SK-N-SH (cell line): ENCODE data around the gene WWOX. TPM values are rescaled to one million over a fixed set of nuclear protein-coding genes. Genes with fewer than 3 reads are reported as not detected.

Source experiments
- CTCF ChIA-PET: fragments of 300-600, 350-600 bp; formaldehyde crosslinking; extraction: SDS; loops from one replicate; lab custom pipeline; 2021; lab: Yijun Ruan, JAX
- POLR2A ChIA-PET: fragments of 350-600 bp; sonication (Branson Sonifier 250); formaldehyde crosslinking; extraction: SDS; loops from one replicate; lab custom pipeline; 2020; ENCODE audit warnings: antibody characterized with exemption, inconsistent platforms; lab: Yijun Ruan, JAX
- DNase-seq: peaks from one replicate; pipeline ENCODE4 v3.0.0; 2012
- H2AFZ ChIP-seq: fragments of 200-600 bp; sonication (generic); 2 replicates; pipeline ENCODE4 v1.8.1; 2016; ENCODE audit warnings: antibody characterized with exemption, mild to moderate bottlenecking, low read depth
- H3F3A ChIP-seq: fragments of 200-600 bp; sonication (generic); replicated peaks from 2 replicates; pipeline ENCODE3; 2016; ENCODE audit warnings: antibody characterized with exemption, mild to moderate bottlenecking; ENCODE audit not compliant: insufficient read depth
- H3K27ac ChIP-seq, 2 experiments: fragments of 200-500 bp in 1 of 2; fragments of 200-600 bp in 1 of 2; sonication (Bioruptor generic) in 1 of 2; sonication (generic), shearing (Covaris generic) in 1 of 2; 2 replicates each; pipeline versions ENCODE4 v1.5.1 to v1.6.1; 2014 to 2016; ENCODE audit warnings: low read depth in 2 of 2, inconsistent platforms in 1 of 2, low read length in 1 of 2, mild to moderate bottlenecking in 1 of 2, mixed read lengths in 1 of 2
- H3K27me3 ChIP-seq: fragments of 200-600 bp; sonication (generic), shearing (Covaris generic); 2 replicates; pipeline ENCODE4 v1.6.1; 2016; ENCODE audit warnings: mixed run types; ENCODE audit not compliant: insufficient read depth
- H3K36me3 ChIP-seq, 2 experiments: fragments of 200-500 bp in 1 of 2; fragments of 200-600 bp in 1 of 2; sonication (Bioruptor generic) in 1 of 2; sonication (generic) in 1 of 2; replicated peaks in 1 of 2; 2 replicates each; pipeline versions ENCODE3 to v1.5.1; 2014 to 2016; ENCODE audit warnings: low read length in 1 of 2, mild to moderate bottlenecking in 1 of 2; ENCODE audit not compliant: insufficient read depth in 2 of 2, control insufficient read depth in 1 of 2
- H3K4me1 ChIP-seq, 2 experiments: fragments of 200-500 bp in 1 of 2; fragments of 200-600 bp in 1 of 2; sonication (Bioruptor generic) in 1 of 2; sonication (generic), shearing (Covaris generic) in 1 of 2; 2 replicates each; pipeline versions ENCODE4 v1.5.1 to v1.6.1; 2014 to 2016; ENCODE audit warnings: low read depth in 1 of 2, low read length in 1 of 2, mixed run types in 1 of 2; ENCODE audit not compliant: insufficient read depth in 2 of 2, control insufficient read depth in 1 of 2
- H3K4me2 ChIP-seq: fragments of 200-600 bp; sonication (generic), shearing (Covaris generic); 2 replicates; pipeline ENCODE4 v1.6.1; 2017; ENCODE audit warnings: mixed run types
- H3K4me3 ChIP-seq, 2 experiments: fragments of 200-500 bp in 1 of 2; fragments of 200-600 bp in 1 of 2; sonication (Bioruptor generic) in 1 of 2; sonication (generic), shearing (Covaris generic) in 1 of 2; 2 replicates each; pipeline versions ENCODE4 v1.5.1 to v1.8.1; 2014 to 2016; ENCODE audit warnings: low read depth in 2 of 2, inconsistent platforms in 1 of 2, low read length in 1 of 2, mild to moderate bottlenecking in 1 of 2, mixed read lengths in 1 of 2, moderate library complexity in 1 of 2
- H3K79me2 ChIP-seq: fragments of 200-600 bp; sonication (generic); 2 replicates; pipeline ENCODE4 v1.8.1; 2017; ENCODE audit warnings: mild to moderate bottlenecking; ENCODE audit not compliant: insufficient read depth
- H3K9ac ChIP-seq: fragments of 200-600 bp; sonication (generic); 2 replicates; pipeline ENCODE4 v1.6.1; 2017; ENCODE audit warnings: mixed run types
- H3K9me2 ChIP-seq: fragments of 200-600 bp; sonication (generic); 2 replicates; pipeline ENCODE4 v1.6.1; 2017; ENCODE audit warnings: mixed run types
- H3K9me3 ChIP-seq: fragments of 200-600 bp; sonication (generic); 2 replicates; pipeline ENCODE4 v1.6.1; 2017; ENCODE audit warnings: mixed run types, mild to moderate bottlenecking, moderate library complexity
- H4K20me1 ChIP-seq: fragments of 200-600 bp; sonication (generic); 2 replicates; pipeline ENCODE4 v1.6.1; 2017; ENCODE audit warnings: mild to moderate bottlenecking, mixed run types; ENCODE audit not compliant: insufficient read depth
- CHD2 ChIP-seq: fragments of 150-350 bp; IDR thresholded peaks from 2 replicates; pipeline ENCODE4 v1.6.1; 2018; ENCODE audit warnings: low read length; ENCODE audit not compliant: partially characterized antibody
- CTCF ChIP-seq: fragments of 200-600 bp; sonication (generic); IDR thresholded peaks from 2 replicates; pipeline ENCODE4 v1.6.1; 2017; ENCODE audit warnings: antibody characterized with exemption, mild to moderate bottlenecking, moderate library complexity
- ELF1 ChIP-seq: IDR thresholded peaks from 2 replicates; pipeline ENCODE4 v1.4.0; 2012
- EP300 ChIP-seq, 2 experiments: IDR thresholded peaks; 2 replicates each; pipeline versions ENCODE4 v1.4.0 to v1.6.1; 2012; ENCODE audit warnings: borderline replicate concordance in 1 of 2, low read depth in 1 of 2, low read length in 1 of 2
- GATA2 ChIP-seq: sonication (generic); formaldehyde crosslinking; IDR thresholded peaks from 2 replicates; pipeline ENCODE4 v1.5.0; 2020; ENCODE audit warnings: mild to moderate bottlenecking, missing genetic modification reagents
- IRF3 ChIP-seq: fragments of 150-350 bp; IDR thresholded peaks from 2 replicates; pipeline ENCODE4 v1.6.1; 2016; ENCODE audit warnings: mild to moderate bottlenecking, low read depth, low read length
- JUND ChIP-seq: IDR thresholded peaks from 2 replicates; pipeline ENCODE4 v1.4.0; 2012
- MAX ChIP-seq: IDR thresholded peaks from 2 replicates; pipeline ENCODE4 v1.4.0; 2012; ENCODE audit warnings: low read depth
- MEF2A ChIP-seq: IDR thresholded peaks from 2 replicates; pipeline ENCODE4 v1.4.0; 2012; ENCODE audit warnings: low read depth, borderline replicate concordance
- MXI1 ChIP-seq: IDR thresholded peaks from 2 replicates; pipeline ENCODE4 v1.6.1; 2012; ENCODE audit warnings: mild to moderate bottlenecking, low read depth, low read length, improper control_type of control experiment
- NFIC ChIP-seq: IDR thresholded peaks from 2 replicates; pipeline ENCODE4 v1.4.0; 2012; ENCODE audit warnings: borderline replicate concordance
- NRF1 ChIP-seq: IDR thresholded peaks from 2 replicates; pipeline ENCODE4 v1.6.1; 2012; ENCODE audit warnings: low read depth, mild to moderate bottlenecking, low read length
- PBX3 ChIP-seq: IDR thresholded peaks from 2 replicates; pipeline ENCODE4; 2012
- POLR2AphosphoS5 ChIP-seq: IDR thresholded peaks from 2 replicates; pipeline ENCODE4 v1.6.1; 2012; ENCODE audit warnings: low read depth, low read length
- RCOR1 ChIP-seq: fragments of 150-350 bp; IDR thresholded peaks from 2 replicates; pipeline ENCODE4 v1.6.1; 2017; ENCODE audit warnings: antibody characterized with exemption, low read length
- SIN3A ChIP-seq: IDR thresholded peaks from 2 replicates; pipeline ENCODE4 v1.6.1; 2012; ENCODE audit warnings: low read depth, mild to moderate bottlenecking, low read length, moderate library complexity, borderline replicate concordance
- SMC3 ChIP-seq: IDR thresholded peaks from 2 replicates; pipeline ENCODE4 v1.6.1; 2012; ENCODE audit warnings: low read depth, low read length, improper control_type of control experiment
- TAF1 ChIP-seq: IDR thresholded peaks from 2 replicates; pipeline ENCODE4 v1.6.1; 2012; ENCODE audit warnings: low read depth, mild to moderate bottlenecking, low read length, moderate library complexity, borderline replicate concordance
- TCF12 ChIP-seq: IDR thresholded peaks from 2 replicates; pipeline ENCODE4 v1.4.0; 2012
- TEAD4 ChIP-seq: IDR thresholded peaks from 2 replicates; pipeline ENCODE4 v1.4.0; 2012; ENCODE audit warnings: mild to moderate bottlenecking, borderline replicate concordance; ENCODE audit not compliant: insufficient read depth
- USF1 ChIP-seq: IDR thresholded peaks from 2 replicates; pipeline ENCODE4 v1.4.0; 2012; ENCODE audit warnings: low read depth, borderline replicate concordance
- WGBS: methylation state at CpG from one replicate; pipeline ENCODE4 v1.1.6; 2017; ENCODE audit warnings: low lambda C conversion rate; 5-methylcytosine and 5-hydroxymethylcytosine counted together
- polyA plus RNA-seq, 3 experiments: library from polyadenylated mRNA; depleted of rRNA; stranded (reverse); fragments of >200 nt; gene quantifications; 2 replicates each; pipeline ENCODE4 v1.2.3, GENCODE V29; 2012

Gene WWOX
- polyA plus RNA-seq, 1 of the 3 experiments (the other 2 are of a cell fraction): 10.8 TPM

GRCh38 chr16:78895681-78896080, 796.2 kb downstream of the WWOX start:
- H3K4me2 ChIP-seq: no peak overlapping the region
- no peaks in the 10 kb centered on the region for H3K36me3 ChIP-seq
- no peaks in the 10 kb centered on the region for H3K4me1 ChIP-seq
- POLR2A ChIA-PET: no interaction called here
- H3K9me3 ChIP-seq: peaks cover 6% of the 10 kb centered on the region
- H3K9me2 ChIP-seq: no peaks in the 10 kb centered on the region
- H4K20me1 ChIP-seq: no peaks in the 10 kb centered on the region
- H3K27me3 ChIP-seq: no peaks in the 10 kb centered on the region
- no peak for DNase-seq
- no peaks in the 10 kb centered on the region for H3K79me2 ChIP-seq
- no peak overlapping the region for H3K9ac ChIP-seq
- CTCF ChIA-PET: no interaction called here
- WGBS: 43% methylated on average over 5 of the region's 5 CpGs
- H3F3A ChIP-seq: no peaks in the 10 kb centered on the region
- no peak overlapping the region for H3K27ac ChIP-seq
- no peak overlapping the region for H3K4me3 ChIP-seq
- no peak overlapping the region for H2AFZ ChIP-seq
- TF ChIP-seq NRF1 (no peak), POLR2AphosphoS5 (no peak), MXI1 (no peak), MEF2A (no peak), TAF1 (no peak), MAX (no peak), USF1 (no peak), TCF12 (no peak), PBX3 (no peak), SIN3A (no peak), CHD2 (no peak), RCOR1 (no peak), CTCF (no peak), NFIC (no peak), EP300 (IDR thresholded peaks at IDR 0.05; ENCODE audit: borderline replicate concordance in 1 of 2, low read depth in 1 of 2, low read length in 1 of 2) (no peak)

- H3K36me3 ChIP-seq: no peaks in the 10 kb centered on the region
- H3K4me1 ChIP-seq: no peaks in the 10 kb centered on the region
- H3K27ac ChIP-seq: no peak overlapping the region
- WGBS: 57% methylated on average over 9 of the region's 9 CpGs
- H3K4me2 ChIP-seq: no peak overlapping the region
- H3K79me2 ChIP-seq: no peaks in the 10 kb centered on the region
- H3K9me2 ChIP-seq: no peaks in the 10 kb centered on the region
- no peak overlapping the region for H3K4me3 ChIP-seq
- H2AFZ ChIP-seq: no peak overlapping the region
- ChIA-PET POLR2A (no interaction called here), CTCF (interaction anchor here (1.0 kb wide), 1 partner anchor 8 kb away, joined by 3 read pairs; no protein-coding TSS in a partner anchor)
- no peaks in the 10 kb centered on the region for H3F3A ChIP-seq
- no peaks in the 10 kb centered on the region for H3K27me3 ChIP-seq
- peaks cover 6% of the 10 kb centered on the region for H3K9me3 ChIP-seq
- no peak for DNase-seq
- H4K20me1 ChIP-seq: no peaks in the 10 kb centered on the region
- no peak overlapping the region for H3K9ac ChIP-seq
- no peak for TF ChIP-seq CTCF
- no peak for TF ChIP-seq ELF1
- TF ChIP-seq PBX3: no peak
- TF ChIP-seq JUND: no peak
- TF ChIP-seq IRF3: no peak
- TF ChIP-seq MEF2A: no peak
- TF ChIP-seq SMC3: no peak
- TF ChIP-seq GATA2 (CRISPR knock-in tag): no peak
- no peak for TF ChIP-seq MXI1
- TF ChIP-seq TEAD4: no peak
- TF ChIP-seq TAF1: no peak
Measured at GRCh38 chr16:78896280-78896679, 796.8 kb downstream of the WWOX start.
